ENCODE data around the gene KLB.
"Not testable (repeated sequence)": the region's sequence is repeated elsewhere in the genome, so short reads cannot be mapped to it uniquely, and the experiment has no call there.

The KLB gene

DNA sequence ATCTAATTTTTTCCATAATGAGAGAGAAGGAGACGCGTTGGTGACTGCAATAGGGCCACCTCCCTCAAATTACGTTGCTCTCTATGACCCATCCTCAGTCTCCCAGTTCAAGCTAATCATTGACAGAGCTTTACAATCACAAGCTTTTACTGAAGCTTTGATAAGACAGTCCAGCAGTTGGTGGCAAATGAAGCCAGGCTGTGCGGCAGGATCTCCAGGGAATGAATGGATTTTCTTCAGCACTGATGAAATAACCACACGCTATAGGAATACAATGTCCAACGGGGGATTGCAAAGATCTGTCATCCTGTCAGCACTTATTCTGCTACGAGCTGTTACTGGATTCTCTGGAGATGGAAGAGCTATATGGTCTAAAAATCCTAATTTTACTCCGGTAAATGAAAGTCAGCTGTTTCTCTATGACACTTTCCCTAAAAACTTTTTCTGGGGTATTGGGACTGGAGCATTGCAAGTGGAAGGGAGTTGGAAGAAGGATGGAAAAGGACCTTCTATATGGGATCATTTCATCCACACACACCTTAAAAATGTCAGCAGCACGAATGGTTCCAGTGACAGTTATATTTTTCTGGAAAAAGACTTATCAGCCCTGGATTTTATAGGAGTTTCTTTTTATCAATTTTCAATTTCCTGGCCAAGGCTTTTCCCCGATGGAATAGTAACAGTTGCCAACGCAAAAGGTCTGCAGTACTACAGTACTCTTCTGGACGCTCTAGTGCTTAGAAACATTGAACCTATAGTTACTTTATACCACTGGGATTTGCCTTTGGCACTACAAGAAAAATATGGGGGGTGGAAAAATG, at the start of gene KLB:
KLB (plus strand) TSS at position 168 of the 821 bp plus-strand sequence; CDS start at position 188, 20 bp downstream.
- no peak for DNase-seq (ENCODE audit: low read depth)

DNA sequence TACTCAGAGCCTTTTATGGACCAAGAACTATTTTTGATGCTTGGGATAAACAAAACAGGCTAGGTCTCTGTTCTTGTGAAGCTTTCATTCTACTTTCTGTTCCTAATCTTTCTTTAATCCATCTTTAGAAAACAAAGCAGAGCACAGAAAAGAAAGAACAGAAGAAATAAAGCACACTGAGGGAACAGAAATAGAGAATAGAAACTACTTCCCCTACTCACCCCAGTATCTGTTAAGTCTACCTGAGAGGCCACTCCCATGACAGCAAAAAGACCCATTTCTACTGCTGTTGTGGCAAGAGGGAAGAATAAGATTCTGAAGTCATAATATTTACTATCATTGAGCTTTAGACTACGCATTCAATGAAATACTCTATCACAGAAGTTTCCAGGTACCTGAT, 49.7 kb upstream of the KLB start:
- DNase-seq (ENCODE audit: low read depth) = no peak

DNA sequence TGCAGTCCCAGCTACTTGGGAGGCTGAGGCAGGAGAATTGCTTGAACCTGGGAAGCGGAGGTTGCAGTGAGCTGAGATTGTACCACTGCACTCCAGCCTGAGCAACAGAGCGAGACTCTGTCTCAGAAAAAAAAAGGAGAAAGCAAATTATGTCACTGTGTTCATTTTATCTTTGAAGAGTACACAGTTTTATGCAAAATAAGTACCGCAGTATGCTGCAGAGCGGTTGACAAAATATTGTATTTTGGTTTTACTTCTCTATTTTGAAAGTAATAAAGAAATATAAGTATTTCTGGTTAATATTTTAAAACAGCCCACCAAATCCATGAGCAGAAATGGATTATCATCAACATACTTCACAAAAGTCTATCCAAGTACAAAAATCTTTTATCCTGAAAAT, 46.1 kb upstream of the KLB start:
- DNase-seq (ENCODE audit: low read depth) = not testable (repeated sequence)

DNA sequence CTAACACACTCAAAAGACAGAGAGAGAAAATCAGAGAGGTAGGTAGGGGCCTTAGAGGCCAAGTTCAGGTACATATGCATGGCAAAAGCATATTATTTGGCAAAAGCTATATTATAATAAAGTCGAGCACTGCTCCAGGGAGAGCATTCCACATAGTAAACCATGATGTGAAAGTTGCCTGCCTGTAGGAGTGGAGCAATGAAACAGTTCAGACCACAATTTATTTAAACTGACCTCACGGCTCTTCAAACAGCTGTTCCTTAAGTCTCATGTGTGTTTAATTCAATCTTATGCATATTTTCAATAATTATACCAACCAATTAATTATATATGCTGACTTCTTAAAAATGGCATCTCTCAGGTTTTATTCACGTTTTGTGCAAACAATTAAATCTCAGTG, 43.9 kb upstream of the KLB start:
- no peak for DNase-seq (ENCODE audit: low read depth)

DNA sequence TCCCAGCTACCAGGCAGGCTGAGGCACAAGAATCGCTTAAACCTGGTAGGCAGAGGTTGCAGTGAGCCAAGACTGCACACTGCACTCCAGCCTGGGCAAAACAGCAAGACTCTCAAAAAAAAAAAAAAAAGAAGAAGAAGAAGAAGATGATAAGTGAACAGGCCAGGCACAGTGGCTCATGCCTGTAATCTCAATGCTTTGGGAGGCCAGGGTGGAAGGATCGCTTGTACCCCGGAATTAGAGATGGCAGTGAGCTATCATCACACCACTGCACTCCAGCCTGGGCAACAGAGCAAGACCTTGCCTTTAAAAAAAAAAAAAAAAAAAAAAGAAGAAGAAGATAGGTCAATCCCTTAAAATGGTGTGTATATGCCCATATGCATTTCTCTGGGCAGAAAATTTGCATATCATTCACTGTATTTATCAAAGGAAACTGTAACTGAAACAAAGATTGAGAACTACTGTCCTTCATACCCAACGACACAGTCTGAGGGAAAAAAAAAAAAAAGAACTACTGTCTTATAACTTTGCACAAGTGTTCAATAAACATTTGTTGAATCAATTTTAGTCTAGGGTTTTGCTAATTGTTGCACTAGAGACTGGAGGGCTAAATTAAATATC, 42.8 kb upstream of the KLB start:
- no peak for DNase-seq (ENCODE audit: low read depth)

DNA sequence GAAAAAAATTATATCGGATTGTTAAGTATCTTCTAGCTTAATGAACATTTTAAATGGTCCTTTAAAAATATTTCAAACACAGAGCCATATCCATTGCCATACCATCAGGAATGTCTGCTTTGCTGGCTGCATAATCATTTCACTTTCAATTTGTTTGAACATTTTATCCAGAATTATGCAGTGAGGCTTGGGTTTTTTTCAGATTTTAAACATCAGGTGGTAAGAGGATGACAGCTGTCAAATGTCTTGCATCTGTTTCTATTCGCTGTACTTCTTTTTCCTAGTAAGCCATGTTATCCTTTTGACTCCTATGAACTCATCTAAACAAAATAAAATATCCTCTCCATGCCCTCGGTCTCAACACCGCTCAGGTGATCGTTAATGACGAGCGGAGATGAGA, 41.4 kb upstream of the KLB start:
- no peak for DNase-seq (ENCODE audit: low read depth)

DNA sequence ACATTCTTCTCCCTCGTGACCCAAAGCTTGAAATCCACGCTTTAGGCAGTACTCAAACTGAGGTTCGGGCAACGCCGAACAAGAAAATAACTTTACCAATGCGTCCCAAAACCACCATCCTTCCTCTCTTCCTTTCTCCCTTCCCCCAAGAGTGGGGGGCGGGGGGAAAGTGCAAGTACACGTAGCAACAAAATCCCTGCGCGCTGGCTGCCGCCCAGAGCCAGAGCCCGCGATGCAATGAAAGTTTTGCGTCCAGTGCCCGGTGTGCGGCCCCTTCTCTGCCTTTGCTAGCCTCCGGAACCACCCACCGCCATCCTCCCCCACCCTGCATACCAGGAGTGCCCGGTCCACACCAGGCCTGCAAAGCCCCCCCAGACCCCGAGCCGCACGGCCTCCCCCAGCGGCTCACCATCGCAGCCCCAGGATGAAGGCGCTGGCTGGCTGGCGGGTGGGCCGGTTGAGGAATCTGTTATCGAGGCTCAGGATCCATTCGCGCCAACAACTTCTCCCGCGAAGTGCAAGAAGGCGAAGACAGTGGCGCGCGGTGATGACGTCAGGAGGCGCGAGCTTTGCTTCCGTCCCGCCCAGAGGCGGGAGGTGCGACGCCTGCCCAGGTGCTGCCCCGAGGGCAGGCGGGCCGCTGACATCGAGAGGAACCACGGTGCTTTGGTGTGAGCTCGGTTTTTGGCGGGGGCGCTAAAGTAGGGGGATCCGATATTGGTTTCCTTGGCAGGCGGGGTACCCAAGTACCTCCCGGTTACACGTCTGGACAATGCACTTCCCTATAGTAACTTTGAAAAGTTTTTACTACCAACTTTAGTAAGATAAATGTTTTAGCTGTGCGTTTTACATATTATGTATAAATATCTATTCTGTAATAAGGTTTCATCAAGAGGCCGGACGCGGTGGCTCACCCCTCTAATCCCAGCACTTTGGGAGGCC, 40.6 kb upstream of the KLB start, which contains the start of gene RFC1:
RFC1 (minus strand) TSS at position 533 of the 942 bp plus-strand sequence; CDS start at position 412, 121 bp downstream.
- DNase-seq (ENCODE audit: low read depth) = peak; percentile 82

DNA sequence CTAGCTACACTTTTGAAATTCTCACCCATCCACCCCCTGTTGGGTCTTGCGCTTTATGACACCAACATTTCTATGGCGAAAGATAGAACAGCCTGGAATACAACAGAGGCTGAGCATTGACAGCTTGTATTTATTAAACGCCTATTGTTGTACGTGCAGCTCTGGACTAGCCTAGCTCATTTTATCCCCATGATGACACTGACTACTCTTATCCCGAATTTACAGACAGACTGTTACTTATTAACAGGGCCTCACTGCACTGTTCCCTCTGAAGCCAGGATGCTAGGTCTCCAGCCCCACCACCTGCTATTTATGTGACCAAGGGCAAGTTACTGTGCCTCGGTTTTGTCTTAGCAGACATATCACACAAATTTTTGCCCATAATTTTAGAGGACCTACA, 39.6 kb upstream of the KLB start:
- DNase-seq (ENCODE audit: low read depth) = no peak

DNA sequence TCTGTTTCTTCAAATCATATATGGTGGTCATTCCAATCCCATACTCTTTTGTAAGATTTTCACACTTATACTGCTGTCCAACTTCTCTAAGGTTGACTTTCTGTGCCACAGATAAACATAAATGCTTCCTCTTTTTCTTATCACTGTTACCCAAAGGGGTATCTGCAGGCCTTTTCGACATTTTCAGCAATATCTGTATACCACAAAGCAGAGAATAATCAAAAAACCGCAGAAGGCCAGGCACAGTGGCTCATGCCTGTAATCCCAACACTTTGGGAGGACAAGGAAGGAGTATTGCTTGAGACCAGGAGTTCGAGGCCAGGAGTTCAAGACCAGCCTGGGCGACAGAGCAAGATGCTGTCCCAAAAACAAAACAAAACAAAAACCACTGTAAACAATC, 37.4 kb upstream of the KLB start:
- no peak for DNase-seq (ENCODE audit: low read depth)

DNA sequence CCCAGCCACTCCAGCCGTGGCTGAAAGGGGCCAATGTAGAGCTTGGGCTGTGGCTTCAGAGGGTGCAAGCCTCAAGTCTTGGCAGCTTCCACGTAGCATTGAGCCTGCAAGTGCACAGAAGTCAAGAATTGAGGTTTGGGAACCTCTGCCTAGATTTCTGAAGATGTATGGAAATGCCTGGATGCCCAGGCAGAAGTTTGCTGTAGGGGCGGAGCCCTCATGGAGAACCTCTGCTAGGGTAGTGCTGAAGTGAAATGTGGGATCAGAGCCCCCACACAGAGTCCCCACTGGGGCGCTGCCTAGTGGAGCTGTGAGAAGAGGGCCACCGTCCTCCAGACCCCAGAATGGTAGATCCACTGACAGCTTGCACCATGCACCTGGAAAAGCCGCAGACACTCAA, 35.5 kb upstream of the KLB start:
- not testable (repeated sequence) for DNase-seq (ENCODE audit: low read depth)

DNA sequence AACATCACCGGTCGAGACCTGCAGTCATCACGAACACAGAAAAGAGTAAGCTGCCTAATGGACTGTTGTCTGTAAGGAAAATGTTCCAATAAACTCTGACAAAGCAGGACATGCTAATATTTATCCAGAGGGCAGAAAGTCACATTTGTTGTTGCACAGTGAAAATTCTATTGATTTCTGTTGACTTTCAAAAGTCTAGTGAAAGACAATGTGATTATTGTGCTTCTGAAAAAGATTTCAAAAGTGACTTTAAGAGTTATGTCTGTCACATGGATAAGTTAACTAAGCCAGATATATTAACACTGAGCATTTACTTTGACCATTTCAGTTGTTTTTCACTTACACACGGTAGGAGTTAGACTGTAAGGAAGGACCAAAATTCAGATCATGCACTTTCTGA, 31.3 kb upstream of the KLB start:
- no peak for DNase-seq (ENCODE audit: low read depth)

DNA sequence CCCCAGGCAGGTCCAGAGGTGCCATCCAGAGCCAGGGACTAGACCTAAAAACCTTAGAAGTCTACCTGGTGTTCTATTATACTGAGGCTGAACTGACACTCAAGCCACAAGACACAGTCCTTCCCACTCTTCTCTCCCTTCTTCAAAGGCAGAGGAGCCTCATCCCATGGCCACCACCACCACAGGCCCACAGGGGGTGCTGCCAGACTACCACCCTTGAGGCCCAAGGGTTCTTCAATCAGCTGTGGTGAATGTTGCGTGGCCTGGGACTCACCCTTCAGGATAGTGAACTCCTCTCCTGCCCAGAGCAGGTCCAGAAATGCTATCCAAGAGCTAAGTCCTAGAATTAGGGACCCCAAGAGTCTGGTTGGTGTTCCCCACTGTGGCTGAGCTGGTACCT, 23.0 kb upstream of the KLB start:
- DNase-seq (ENCODE audit: low read depth) = no peak

DNA sequence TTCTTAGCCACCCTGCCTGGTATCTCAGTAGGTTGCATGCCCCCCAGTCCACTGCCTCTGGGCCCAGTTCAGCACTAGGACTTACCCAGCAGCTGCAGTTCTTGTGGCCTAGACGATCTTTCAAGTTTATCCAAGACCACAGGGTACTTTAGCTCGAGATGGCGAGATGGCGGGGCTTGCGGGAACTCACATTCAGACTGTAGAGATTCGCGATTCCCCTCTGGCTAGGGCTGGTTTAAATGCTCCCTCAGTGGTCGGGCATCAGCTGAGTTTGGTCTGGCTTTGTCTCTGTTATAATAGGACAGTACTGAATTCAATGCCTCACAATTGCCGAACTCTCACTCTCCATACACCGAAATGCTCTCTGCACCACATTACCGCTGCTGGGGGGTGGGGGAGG, 22.2 kb upstream of the KLB start:
- DNase-seq (ENCODE audit: low read depth) = no peak

DNA sequence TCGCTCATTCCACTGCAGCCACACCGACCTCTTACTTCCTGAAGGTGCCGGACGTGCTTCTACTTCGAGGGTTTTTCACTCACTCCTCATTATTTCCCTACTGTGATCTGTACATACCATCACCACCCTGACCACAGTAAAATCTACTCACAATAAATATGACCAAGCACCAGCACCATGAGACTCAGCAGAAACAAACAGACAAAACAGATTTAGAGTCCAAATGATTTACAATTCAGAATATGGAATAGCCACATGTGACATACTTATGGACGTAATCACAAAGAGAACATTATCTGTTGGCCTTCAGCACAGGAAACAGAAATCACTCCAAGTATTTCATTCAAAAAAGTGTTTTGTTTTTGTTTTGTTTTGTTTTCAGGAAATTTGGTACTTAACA, 16.1 kb upstream of the KLB start:
- DNase-seq (ENCODE audit: low read depth) = no peak

DNA sequence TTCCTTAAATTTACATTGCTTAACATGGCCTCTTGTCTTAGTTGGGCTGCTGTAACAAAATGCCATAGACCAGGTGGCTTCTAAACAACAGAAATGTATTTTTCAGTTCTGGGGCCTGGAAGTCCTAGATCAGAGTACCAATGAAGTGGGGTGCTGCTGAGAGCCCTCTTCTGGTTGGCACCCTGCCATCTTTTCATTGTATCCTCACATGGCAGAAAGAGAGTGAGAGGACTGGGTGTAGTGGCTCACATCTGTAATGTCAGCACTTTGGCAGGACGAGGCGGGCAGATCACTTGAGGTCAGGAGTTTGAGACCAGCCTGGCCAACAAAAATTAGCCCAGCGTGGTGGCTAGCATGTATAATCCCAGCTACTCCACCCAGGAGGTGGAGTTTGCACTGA, 12.0 kb upstream of the KLB start:
- DNase-seq (ENCODE audit: low read depth) = no peak

DNA sequence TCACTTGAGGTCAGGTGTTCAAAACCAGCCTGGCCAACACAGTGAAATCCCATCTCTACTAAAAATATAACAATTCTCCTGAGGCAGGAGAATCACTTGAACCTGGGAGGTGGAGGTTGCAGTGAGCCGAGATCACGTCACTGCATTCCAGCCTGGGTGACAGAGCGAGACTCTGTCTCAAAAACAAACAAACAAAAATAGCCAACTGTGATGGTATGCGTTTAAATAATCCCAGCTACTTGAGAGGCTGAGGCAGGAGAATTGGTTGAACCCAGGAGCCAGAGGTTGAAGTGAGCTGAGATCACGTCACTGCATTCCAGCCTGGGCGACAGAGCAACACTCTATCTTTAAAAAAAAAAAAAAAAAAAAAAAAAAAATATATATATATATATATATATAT, 5.1 kb upstream of the KLB start:
- not testable (repeated sequence) for DNase-seq (ENCODE audit: low read depth)

DNA sequence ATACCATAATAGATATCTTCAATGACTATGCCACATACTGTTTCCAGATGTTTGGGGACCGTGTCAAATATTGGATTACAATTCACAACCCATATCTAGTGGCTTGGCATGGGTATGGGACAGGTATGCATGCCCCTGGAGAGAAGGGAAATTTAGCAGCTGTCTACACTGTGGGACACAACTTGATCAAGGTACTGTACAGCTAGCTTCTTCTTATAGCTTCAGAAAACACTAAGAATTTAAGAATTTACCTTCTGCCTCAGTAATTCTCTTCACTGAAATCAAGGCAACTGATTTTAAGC, 805 bp downstream of the KLB start:
- DNase-seq (ENCODE audit: low read depth) = no peak

DNA sequence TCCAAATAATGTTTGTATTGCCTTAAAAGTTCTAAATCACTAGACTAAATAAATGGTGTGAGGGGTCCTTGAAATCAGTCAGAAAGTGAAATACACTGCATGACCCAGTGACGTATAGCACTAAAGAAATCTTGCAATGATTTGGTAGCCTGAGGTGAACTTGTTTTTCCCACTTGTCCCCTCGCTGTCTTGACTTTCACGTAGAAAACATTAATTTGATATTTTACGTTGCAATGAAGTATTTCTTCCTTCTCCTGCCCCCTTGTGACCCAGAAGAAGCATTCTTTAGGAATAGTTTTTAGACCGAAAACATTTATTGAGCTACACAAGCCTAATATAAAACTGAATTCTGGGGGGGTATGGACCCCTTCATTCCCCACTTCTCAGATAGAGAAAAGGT, 3.7 kb downstream of the KLB start:
- no peak for DNase-seq (ENCODE audit: low read depth)

DNA sequence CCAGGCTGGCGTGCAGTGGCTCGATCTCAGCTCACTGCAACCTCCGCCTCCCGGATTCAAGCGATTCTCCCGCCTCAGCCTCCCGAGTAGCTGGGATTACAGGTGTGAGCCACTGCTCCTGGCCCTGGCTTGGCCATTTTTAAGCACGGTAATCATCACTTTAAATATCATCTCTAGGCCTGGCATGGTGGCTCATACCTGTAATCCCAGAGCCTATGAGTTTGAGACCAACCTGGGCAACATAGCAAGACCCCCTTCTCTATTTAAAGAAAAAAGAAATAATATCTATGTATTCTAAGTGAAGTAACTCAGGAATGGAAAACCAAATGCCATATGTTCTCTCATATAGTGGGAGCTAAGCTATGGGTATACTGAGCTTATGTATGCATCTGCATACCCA, 4.8 kb downstream of the KLB start:
- DNase-seq (ENCODE audit: low read depth) = not testable (repeated sequence)

DNA sequence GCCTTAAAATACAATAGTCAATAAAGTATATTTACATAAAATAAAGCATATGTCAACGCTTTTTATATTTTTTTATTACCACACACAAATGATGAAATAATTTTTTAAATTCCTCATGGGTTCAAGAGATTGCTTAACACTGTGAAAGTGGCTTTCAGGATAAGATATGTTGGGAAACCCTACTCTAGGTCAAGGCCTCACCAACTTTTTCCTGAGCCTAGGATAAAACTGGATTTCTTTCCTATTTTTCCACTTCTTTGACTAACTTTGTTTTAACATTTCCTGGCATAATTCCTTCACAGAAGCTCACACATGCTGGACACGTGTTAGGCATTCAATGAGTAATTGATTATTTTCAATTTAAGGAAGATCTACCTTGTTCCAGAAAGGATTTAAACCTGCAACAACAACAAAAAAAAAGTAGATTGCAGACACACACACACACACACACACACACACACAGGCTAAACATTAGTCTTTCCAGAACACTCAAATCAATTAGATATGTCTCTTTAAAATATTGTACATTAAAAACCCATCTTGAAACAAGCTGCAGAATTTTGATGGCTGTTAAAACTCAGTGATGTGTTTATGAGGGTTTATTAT, 9.1 kb downstream of the KLB start:
- no peak for DNase-seq (ENCODE audit: low read depth)

DNA sequence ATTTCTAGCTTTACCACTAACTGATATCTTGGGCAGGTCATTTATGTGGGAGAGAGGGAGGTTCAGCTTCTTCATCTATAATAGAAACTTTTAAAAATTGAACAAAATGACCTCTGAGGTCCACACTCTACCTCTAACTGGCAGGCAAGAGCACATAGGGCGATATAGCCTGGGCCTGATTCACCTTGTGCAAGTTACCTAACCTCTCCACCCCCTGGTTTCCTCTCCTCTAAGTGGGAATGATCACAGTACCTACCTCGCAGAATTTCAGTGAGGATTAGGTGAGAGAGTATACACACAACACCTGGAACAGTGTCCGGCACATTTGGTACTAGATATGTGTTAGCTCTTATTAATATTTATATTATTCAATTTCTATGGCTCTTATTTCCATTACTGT, 15.5 kb downstream of the KLB start:
- DNase-seq (ENCODE audit: low read depth) = no peak

DNA sequence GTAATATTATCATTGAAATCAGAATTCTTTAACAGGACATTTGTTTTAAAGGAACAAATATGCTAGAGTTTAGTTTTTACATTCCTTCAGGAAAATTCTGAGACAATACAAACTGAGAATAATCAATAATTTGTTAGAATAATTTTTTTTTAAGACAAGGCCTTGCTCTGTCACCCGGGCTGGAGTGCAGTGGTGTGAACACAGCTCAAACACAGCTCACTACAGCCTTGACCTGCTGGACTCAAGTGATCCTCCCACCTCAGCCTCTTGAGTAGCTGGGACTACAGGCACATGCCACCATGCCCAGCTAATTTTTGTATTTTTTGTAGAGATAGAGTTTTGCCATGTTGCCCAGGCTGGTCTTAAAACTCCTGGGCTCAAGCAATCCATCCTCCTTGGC, 18.6 kb downstream of the KLB start:
- not testable (repeated sequence) for DNase-seq (ENCODE audit: low read depth)

All from activated T-helper 1 cell treated with Interleukin-2 at 50 U/mL for 16 hours (primary cell).